ENCODE data around the gene PODNL1.

PODNL1 gene

GRCh38 chr19:13958043-13958442 is 19.8 kb upstream of the PODNL1 start:
- TF ChIP-seq, protein P1, sequence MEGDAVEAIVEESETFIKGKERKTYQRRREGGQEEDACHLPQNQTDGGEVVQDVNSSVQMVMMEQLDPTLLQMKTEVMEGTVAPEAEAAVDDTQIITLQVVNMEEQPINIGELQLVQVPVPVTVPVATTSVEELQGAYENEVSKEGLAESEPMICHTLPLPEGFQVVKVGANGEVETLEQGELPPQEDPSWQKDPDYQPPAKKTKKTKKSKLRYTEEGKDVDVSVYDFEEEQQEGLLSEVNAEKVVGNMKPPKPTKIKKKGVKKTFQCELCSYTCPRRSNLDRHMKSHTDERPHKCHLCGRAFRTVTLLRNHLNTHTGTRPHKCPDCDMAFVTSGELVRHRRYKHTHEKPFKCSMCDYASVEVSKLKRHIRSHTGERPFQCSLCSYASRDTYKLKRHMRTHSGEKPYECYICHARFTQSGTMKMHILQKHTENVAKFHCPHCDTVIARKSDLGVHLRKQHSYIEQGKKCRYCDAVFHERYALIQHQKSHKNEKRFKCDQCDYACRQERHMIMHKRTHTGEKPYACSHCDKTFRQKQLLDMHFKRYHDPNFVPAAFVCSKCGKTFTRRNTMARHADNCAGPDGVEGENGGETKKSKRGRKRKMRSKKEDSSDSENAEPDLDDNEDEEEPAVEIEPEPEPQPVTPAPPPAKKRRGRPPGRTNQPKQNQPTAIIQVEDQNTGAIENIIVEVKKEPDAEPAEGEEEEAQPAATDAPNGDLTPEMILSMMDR (IDR thresholded peaks at IDR 0.05; ENCODE audit: borderline replicate concordance, control extremely low read depth, extremely low read depth, insufficient read depth, missing control alignments), result no peak
- no peak for DNase-seq (ENCODE audit: low spot score)
- in situ Hi-C loops (cut with MboI; ENCODE audit: low sequenced_read_pairs, unreplicated experiment), result no loop called here

DNA sequence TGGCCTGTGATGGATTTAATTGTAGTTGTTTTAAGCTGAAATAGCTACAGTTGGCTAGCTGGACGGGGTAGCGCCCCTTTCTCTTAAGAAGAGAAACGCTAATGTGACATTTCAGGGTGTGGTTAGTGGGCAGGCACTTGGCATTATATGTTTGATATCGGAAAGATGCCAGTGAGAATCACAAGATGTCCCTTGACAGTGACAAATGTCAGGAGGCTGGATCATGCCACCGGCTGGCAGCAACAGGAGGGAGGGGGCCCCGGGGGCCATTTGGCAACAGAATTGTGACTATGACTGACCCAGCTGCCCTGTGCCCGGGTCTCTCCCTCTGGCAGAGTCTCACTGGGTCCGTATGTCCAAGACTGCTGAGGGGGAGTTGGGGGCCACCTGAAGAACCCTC is 18.8 kb upstream of the PODNL1 start:
- TF ChIP-seq, protein P1 (IDR thresholded peaks at IDR 0.05; ENCODE audit: borderline replicate concordance, control extremely low read depth, extremely low read depth, insufficient read depth, missing control alignments), result no peak
- no peak for DNase-seq (ENCODE audit: low spot score)
- in situ Hi-C loops (cut with MboI; ENCODE audit: low sequenced_read_pairs, unreplicated experiment), result no loop called here

GRCh38 chr19:13956365-13956744 is 18.1 kb upstream of the PODNL1 start:
- in situ Hi-C loops (cut with MboI; ENCODE audit: low sequenced_read_pairs, unreplicated experiment), result no loop called here
- no peak for DNase-seq (ENCODE audit: low spot score)

DNA sequence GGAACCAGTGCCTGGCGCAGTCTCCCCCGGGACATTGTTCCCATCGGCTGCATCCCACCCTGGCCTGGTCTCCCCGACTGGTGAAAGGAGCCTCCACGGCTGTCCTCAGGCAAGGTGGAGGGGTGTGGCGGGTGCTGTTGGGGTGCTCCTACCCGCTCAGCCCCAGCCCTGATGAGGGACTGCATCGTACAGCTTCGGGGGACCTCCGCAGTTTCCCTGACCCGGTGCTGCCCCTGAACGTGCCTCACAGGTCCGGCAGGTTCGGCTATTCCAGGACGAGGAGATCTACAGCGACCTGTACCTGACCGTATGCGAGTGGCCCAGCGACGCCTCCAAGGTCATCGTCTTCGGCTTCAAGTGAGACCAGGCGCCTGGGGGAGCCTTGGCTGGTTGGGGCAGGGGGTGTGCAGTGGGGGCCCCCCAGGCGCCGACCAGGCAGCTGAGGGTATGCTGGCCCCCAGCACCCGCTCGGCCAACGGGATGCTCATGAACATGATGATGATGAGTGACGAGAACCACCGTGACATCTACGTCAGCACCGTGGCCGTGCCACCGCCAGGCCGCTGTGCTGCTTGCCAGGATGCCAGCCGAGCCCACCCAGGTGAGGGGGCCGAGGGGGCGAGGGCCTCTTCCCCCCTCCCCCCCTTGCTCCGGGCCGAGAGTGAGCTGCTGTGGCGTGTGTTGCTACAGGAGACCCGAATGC is 17.6 kb upstream of the PODNL1 start:
- no peak for DNase-seq (ENCODE audit: low spot score)
- in situ Hi-C loops (cut with MboI; ENCODE audit: low sequenced_read_pairs, unreplicated experiment), result no loop called here
- TF ChIP-seq, protein P1 (IDR thresholded peaks at IDR 0.05; ENCODE audit: borderline replicate concordance, control extremely low read depth, extremely low read depth, insufficient read depth, missing control alignments), result no peak

More at GRCh38 chr19:13956365-13956744, 18.1 kb upstream of the PODNL1 start:
- TF ChIP-seq, protein P1 (IDR thresholded peaks at IDR 0.05; ENCODE audit: borderline replicate concordance, control extremely low read depth, extremely low read depth, insufficient read depth, missing control alignments), result no peak

DNA sequence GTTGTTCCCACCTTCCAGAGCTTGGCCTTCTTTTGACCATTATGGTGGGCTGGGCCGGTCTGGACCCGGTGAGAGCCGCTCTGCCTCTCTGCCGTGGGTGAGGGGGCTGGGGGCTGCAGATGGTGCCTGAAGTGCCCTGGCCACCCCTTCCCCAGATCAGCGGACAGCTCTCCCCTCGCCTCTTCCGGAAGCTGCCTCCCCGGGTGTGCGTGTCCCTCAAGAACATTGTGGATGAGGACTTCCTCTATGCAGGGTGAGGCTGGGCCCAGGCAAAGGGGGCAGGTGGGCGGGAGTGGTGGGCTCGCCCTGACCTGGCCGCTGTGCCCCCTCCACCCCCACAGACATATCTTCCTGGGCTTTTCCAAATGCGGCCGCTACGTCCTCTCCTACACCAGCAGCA is 16.0 kb upstream of the PODNL1 start:
- no peak for DNase-seq (ENCODE audit: low spot score)
- TF ChIP-seq, protein P1 (IDR thresholded peaks at IDR 0.05; ENCODE audit: borderline replicate concordance, control extremely low read depth, extremely low read depth, insufficient read depth, missing control alignments), result no peak
- in situ Hi-C loops (cut with MboI; ENCODE audit: low sequenced_read_pairs, unreplicated experiment), result no loop called here

DNA sequence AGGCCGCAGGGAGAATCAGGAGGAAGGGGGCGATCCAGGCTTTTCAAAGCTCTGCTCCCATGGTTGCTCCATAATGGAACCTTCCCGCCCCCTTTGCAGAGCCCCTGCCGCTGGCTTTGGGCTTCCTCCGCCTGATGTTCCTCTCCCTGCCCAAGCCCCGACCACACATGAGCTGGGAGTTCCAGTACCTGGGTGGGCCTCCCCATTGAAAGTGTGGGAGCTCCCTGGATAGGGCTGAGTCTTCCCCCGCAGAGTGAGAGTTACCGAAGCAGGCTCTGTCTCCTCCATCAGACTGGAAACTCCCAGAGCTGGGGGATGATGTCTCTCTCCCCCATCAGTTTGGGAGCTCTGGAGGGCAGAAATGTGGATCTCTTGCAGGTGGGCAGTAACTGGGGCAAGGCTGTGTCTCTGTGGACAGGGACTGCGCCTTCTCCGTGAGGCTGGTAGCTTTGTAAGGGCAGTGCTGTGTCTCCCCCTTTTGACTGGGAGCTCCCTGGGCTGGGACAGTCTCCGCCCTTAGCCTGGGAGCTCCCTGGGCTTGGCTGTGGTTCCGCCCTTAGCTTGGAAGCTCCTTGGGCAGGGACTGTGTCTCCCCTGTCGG is 14.8 kb upstream of the PODNL1 start:
- no peak for DNase-seq (ENCODE audit: low spot score)
- in situ Hi-C loops (cut with MboI; ENCODE audit: low sequenced_read_pairs, unreplicated experiment), result no loop called here
- TF ChIP-seq, protein P1 (IDR thresholded peaks at IDR 0.05; ENCODE audit: borderline replicate concordance, control extremely low read depth, extremely low read depth, insufficient read depth, missing control alignments), result no peak
